Measurements from ENCODE around the gene SLC35G6. TPM values are rescaled to one million over a fixed set of nuclear protein-coding genes. Genes with fewer than 3 reads are reported as not detected.
A peak's percentile ranks its signal among the peaks of the same experiment; 100 is the strongest.

SLC35G6 gene
- polyA plus RNA-seq, 1 donor (not counting 4 experiments of a cell fraction or from before 2014, with no cell fraction given), result not detected

DNA sequence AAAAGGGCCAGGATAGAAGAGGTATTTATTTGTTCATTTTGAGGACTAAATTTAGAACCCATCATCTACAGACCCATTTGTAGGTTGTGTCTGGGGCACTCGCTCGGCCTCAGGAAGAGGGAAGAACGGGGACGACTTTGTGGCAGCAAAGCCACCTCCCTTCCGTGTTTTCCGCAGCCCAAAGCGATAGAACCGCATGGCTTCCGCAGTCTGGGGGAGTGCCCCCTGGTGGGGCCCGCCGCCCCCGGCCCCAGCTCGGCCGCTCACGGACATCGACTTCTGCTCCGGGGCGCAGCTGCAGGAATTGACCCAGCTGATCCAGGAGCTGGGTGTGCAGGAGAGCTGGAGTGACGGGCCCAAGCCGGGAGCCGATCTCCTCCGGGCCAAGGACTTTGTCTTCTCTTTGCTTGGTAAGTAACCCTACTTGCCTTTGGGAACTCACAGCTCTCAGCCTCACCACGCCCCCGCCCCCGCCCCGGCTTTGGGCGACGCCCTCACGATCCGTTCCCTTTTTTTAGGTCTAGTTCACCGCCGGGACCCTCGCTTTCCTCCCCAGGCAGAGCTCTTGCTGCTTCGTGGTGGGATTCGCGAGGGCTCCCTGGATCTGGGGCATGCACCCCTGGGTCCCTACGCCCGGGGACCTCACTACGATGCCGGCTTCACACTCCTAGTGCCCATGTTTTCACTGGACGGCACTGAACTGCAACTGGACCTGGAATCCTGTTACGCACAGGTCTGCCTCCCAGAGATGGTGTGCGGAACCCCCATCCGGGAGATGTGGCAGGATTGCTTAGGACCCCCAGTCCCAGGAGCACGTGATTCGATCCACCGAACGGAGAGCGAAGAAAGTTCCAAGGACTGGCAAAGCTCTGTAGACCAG, 45.3 kb upstream of the SLC35G6 start:
- H3K9ac ChIP-seq (ENCODE audit: control insufficient read depth, extremely low read depth, insufficient read depth, low read length), result peak overlapping the region; percentile 81
- dilution Hi-C loops (cut with MboI; ENCODE audit: extremely low pct_ligation_motif_present, low sequenced_read_pairs), result no loop called here
- DNase-seq (ENCODE audit: low read depth, low spot score), result no peak

GRCh38 chr17:7436556-7437368, 44.5 kb upstream of the SLC35G6 start:
- peaks cover 17% of the 10 kb centered on the region for H3K79me2 ChIP-seq (ENCODE audit: control insufficient read depth, insufficient read depth, low read length)
- H3K9me1 ChIP-seq (ENCODE audit: control insufficient read depth, extremely low read depth, insufficient read depth, low read length), result no peaks in the 10 kb centered on the region
- peak overlapping the region; percentile 72 for H2AFZ ChIP-seq (ENCODE audit: control insufficient read depth, low read length)
- peak overlapping the region; percentile 99 for H3K4me2 ChIP-seq (ENCODE audit: control insufficient read depth, extremely low read depth, insufficient read depth, low read depth, low read length)
- TF ChIP-seq CTCF (optimal IDR thresholded peaks at IDR 0.05 in 1 of 3, IDR thresholded peaks at IDR 0.05 in 1 of 3, conservative IDR thresholded peaks at IDR 0.05 in 1 of 3; ENCODE audit: extremely low read depth in 1 of 3, insufficient read depth in 2 of 3, low read length in 3 of 3) (peak; percentile 52 to 92 (median 87)), EZH2 (IDR thresholded peaks at IDR 0.05; ENCODE audit: low read length) (no peak)
- no peaks in the 10 kb centered on the region for H3K27me3 ChIP-seq (ENCODE audit: control insufficient read depth, extremely low read depth, insufficient read depth, low read length)
- peak overlapping the region; percentile 95 for H3K27ac ChIP-seq (ENCODE audit: control insufficient read depth, insufficient read depth, low read length)
- H3K9ac ChIP-seq (ENCODE audit: control insufficient read depth, extremely low read depth, insufficient read depth, low read length), result peak overlapping the region; percentile 81
- DNase-seq (ENCODE audit: low read depth, low spot score), result no peak
- H3K4me1 ChIP-seq (ENCODE audit: control insufficient read depth, extremely low read depth, insufficient read depth, low read length), result peaks cover 42% of the 10 kb centered on the region
- peak overlapping the region; percentile 59 to 92 (median 88) for H3K4me3 ChIP-seq (ENCODE audit: control insufficient read depth in 2 of 3, extremely low read depth in 1 of 3, insufficient read depth in 2 of 3, low read depth in 1 of 3, low read length in 3 of 3)
- no peaks in the 10 kb centered on the region for H4K20me1 ChIP-seq (ENCODE audit: control insufficient read depth, extremely low read depth, insufficient read depth, low read length)
- H3K9me3 ChIP-seq (ENCODE audit: control insufficient read depth, low read depth, low read length), result no peaks in the 10 kb centered on the region
- dilution Hi-C loops (cut with MboI; ENCODE audit: extremely low pct_ligation_motif_present, low sequenced_read_pairs), result no loop called here
- no peaks in the 10 kb centered on the region for H3K36me3 ChIP-seq (ENCODE audit: control insufficient read depth in 2 of 2, extremely low read depth in 1 of 2, insufficient read depth in 2 of 2, low read length in 2 of 2)
- FAIRE-seq, result peak; percentile 23

More for the DNA sequence above, 45.3 kb upstream of the SLC35G6 start:
- H3K9me1 ChIP-seq (ENCODE audit: control insufficient read depth, extremely low read depth, insufficient read depth, low read length), result no peaks in the 10 kb centered on the region
- H3K36me3 ChIP-seq (ENCODE audit: control insufficient read depth in 2 of 2, extremely low read depth in 1 of 2, insufficient read depth in 2 of 2, low read length in 2 of 2), result no peaks in the 10 kb centered on the region
- H3K4me1 ChIP-seq (ENCODE audit: control insufficient read depth, extremely low read depth, insufficient read depth, low read length), result peaks cover 41% of the 10 kb centered on the region
- no peaks in the 10 kb centered on the region for H3K27me3 ChIP-seq (ENCODE audit: control insufficient read depth, extremely low read depth, insufficient read depth, low read length)
- FAIRE-seq, result no peak
- peak overlapping the region; percentile 95 for H3K27ac ChIP-seq (ENCODE audit: control insufficient read depth, insufficient read depth, low read length)
- peak overlapping the region; percentile 72 for H2AFZ ChIP-seq (ENCODE audit: control insufficient read depth, low read length)
- TF ChIP-seq CTCF (optimal IDR thresholded peaks at IDR 0.05 in 1 of 3, IDR thresholded peaks at IDR 0.05 in 1 of 3, conservative IDR thresholded peaks at IDR 0.05 in 1 of 3; ENCODE audit: extremely low read depth in 1 of 3, insufficient read depth in 2 of 3, low read length in 3 of 3) (peak; percentile 21 to 41 (median 21)), EZH2 (IDR thresholded peaks at IDR 0.05; ENCODE audit: low read length) (no peak)
- no peaks in the 10 kb centered on the region for H4K20me1 ChIP-seq (ENCODE audit: control insufficient read depth, extremely low read depth, insufficient read depth, low read length)
- no peaks in the 10 kb centered on the region for H3K9me3 ChIP-seq (ENCODE audit: control insufficient read depth, low read depth, low read length)
- H3K4me3 ChIP-seq (ENCODE audit: control insufficient read depth in 2 of 3, extremely low read depth in 1 of 3, insufficient read depth in 2 of 3, low read depth in 1 of 3, low read length in 3 of 3), result peak overlapping the region; percentile 59 to 92 (median 88)
- peak overlapping the region; percentile 99 for H3K4me2 ChIP-seq (ENCODE audit: control insufficient read depth, extremely low read depth, insufficient read depth, low read depth, low read length)
- peaks cover 17% of the 10 kb centered on the region for H3K79me2 ChIP-seq (ENCODE audit: control insufficient read depth, insufficient read depth, low read length)
